Cardiac septum (tissue), 1 donor: ENCODE data around the gene KCNMA1. TPM values are rescaled to one million over a fixed set of nuclear protein-coding genes. Genes with fewer than 3 reads are reported as not detected.

Experiments used
- DNase-seq: peaks from one replicate; pipeline ENCODE4 v3.0.0-alpha.2; 2020; ENCODE audit warnings: low spot score
- intact Hi-C: fragments of 100-400 bp; cut with DNase I; formaldehyde crosslinking; loops from one replicate; pipeline ENCODE4 v1.14.0; 2022
- total RNA-seq: library from RNA; stranded (reverse); fragmentation: NEBNext Ultra II Directional; extraction: Animal tissue kit (Norgen Biotek cat#: 25700); gene quantifications from one replicate; pipeline ENCODE4 v1.2.1, GENCODE V29; 2021
- donor health status: DM: no; HTN: no; CAD: no.

Gene KCNMA1
- total RNA-seq, 1 donor from 2014 or later = 2.0 TPM

DNA sequence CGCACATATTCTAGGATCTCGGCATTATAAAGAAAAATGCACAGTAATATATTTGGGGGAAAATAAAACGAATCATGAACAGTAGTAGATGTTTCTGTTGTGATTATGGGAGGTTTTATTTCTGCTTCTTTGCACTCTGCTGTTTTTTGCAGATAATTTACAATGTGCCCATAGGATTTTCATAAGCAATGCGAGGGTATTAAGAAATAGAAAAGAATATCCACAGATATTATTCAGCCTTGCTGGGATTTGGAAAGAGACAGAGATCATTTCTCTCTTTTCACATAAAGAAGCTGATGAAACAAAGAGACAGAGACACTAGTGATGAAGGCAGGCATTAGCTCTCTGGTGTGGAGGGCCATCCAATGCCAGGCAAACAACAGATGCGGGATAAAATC, 158.6 kb downstream of the KCNMA1 start:
- no peak for DNase-seq
- intact Hi-C loops = no loop called here

DNA sequence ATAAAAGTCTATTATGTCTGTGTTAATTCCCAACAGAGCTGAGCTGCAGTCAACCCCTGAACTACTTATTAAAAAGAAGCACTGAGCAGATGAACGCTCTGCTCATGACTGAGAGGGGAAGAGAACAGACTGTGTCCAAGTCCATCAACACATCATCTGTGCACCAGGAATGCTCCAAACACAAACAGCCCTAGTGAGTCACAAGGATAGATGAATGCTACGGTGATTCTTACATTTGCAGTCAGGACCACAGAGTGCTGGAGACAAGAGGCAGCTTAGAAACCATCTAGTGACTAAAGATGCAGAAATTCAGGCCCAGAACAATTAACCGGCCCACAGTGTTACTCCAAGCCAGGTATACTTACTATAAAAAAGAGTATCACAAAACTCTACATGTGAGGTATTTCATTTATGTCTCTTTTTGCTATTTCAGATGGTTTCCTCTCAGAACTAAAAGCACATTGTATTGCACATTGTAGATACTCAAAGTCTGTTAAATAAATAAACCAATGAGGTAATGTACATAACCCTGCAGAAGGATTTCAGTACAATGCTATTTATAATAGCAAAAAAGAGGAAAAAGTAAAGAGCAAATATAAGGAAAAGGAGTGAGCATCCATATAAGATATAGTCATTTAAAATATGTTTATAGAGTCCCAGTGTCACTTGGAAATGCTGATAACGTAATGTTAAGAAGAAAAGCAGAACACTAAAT, 159.2 kb downstream of the KCNMA1 start:
- intact Hi-C loops = no loop called here
- no peak for DNase-seq

DNA sequence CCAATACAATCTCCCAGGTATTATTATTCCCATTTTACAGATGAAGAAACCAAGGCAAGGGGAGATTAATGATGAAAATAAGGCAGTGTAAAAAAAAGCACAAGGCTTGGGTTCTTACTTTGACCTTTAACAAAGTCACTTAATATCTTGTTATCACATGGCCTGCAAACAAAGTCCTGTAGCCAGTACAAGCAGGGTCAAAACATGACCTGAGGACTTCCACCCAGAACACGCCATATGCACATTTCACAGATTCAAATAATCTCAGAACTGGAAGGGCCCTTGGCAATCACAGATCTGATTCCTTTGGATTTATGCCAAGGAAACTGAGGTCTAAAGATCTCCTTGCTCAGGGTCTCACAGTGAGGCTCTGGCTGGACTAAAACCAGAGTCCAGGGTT, 162.1 kb downstream of the KCNMA1 start:
- no peak for DNase-seq
- intact Hi-C loops = no loop called here

DNA sequence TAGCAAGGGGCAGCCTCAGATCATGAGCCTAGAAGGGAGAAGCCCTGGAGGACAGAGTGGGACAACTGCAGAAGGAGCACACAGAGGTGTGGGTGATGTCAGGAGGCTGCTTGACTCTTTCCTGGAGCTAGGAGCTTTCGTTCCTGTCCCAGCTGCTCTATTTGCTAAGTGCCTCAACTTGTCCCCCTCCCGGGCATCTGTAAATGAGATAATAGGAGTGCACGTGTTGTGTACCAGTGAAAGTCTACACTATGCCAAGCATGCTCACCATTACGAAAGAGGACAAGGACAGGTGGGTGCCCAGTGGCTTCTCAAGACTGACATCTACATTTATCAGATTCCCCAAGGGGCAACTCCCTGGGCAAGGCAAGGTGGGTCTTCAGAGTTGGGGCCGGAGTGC, 162.7 kb downstream of the KCNMA1 start:
- DNase-seq = no peak
- intact Hi-C loops = no loop called here

DNA sequence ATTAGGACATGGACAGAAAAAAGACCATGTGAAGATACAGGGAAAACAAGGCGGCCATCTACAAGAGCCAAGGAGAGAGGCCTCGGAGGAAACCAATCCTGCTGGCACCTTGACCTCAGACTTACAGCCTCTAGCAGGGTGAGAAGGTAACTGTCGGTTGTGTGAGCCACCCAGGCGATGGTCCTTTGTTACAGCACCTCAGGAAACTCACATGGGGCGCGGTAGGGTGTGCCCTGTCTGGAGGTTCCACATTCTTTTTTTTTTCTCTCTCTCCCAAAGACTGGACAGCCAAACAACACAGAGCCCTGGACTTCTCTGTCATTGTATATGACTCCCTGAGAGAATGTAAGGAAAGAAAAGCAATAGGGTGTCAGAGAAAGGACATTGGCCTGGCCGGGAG, 163.2 kb downstream of the KCNMA1 start:
- DNase-seq = no peak
- intact Hi-C loops = no loop called here

DNA sequence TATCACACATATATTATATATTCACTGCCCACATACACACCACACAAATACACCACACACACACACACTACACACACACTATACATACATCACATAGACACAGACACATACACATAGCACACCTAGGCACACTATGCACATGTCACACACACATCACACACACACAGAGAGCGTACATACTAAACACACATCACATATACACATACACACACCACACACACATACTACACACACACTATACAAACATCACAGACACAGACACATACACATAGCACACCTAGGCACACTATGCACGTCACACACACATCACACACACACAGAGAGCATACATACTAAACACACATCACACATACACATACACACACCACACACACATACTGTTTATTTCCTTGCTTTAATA, 165.5 kb downstream of the KCNMA1 start:
- DNase-seq = no peak
- intact Hi-C loops = no loop called here

DNA sequence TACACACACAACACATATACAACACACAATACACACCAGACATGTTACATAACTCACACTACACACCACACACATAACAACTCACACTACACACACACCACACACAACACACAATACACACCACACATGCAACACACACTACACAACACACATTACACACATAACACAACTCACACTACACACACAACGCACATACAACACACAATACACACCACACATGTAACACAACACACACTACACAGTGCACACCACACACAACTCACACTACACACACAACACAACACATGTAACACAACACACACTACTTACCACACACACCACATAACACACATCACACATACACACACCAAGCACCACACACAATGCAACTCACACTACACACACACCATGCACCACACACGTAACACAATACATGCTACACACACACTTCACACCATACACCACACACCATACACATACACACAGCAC, 166.5 kb downstream of the KCNMA1 start:
- DNase-seq = no peak
- intact Hi-C loops = no loop called here

DNA sequence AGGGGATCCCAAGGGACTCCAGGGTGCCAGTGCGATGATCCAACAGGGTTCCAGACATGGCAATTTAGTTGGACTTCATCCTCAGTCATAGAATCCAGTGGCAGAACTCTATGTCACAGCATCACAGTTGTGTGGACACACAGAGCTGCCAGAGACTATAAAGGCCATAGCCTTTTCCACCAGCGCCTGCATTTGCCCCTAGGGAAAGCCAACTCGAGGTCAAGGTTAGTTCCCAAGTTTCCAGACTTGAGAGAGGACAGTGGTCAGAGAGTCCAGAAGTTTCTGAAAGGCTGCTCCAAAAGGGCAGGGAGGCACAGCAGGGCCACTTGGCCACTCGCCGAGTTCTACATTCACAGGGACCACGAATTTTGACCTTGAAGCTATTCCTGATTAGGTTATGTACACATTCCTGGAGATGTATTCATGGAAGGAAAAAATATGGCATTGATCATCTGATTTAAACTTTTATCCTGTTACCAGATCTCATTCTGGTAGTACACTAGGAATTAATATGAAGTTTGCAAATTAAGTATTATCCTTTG, 170.1 kb downstream of the KCNMA1 start:
- DNase-seq = no peak
- intact Hi-C loops = no loop called here

DNA sequence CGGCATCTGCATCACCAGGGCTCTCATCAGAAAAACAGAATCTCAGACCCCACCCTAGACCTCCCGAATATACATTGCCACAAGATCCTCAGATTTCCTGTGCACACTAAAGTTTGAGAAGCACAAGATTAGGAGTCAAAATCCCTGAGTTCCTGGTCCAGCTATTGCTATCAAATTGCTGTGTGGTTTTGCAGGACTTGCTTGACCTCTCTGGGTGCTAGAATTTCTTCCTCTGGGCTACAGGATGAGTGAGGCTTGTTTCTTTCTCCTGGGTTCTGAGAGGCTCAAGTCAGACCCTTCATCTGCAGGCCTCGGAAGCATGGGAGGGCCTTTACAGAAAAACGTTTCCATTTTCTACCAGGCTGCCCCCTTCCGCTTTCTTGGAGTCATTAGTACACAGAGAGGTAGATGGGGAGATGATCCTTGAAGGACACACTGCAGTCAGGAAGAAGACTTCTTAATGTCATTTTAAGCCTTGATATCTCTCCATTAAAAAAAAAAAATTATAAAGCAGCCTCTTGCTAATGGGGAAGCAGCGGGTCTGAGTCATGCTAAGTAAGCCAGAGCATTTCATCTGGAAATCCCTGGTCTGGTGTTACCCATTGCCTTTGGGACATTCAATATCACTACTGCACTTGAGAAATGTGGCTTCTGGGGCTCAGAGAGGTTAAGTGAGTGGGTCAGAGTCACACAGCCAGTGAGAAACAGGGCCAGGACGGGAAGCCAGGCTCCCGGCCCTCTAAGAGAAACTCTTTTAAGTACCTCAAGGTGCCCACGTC, 173.5 kb downstream of the KCNMA1 start:
- intact Hi-C loops = no loop called here
- DNase-seq = no peak

DNA sequence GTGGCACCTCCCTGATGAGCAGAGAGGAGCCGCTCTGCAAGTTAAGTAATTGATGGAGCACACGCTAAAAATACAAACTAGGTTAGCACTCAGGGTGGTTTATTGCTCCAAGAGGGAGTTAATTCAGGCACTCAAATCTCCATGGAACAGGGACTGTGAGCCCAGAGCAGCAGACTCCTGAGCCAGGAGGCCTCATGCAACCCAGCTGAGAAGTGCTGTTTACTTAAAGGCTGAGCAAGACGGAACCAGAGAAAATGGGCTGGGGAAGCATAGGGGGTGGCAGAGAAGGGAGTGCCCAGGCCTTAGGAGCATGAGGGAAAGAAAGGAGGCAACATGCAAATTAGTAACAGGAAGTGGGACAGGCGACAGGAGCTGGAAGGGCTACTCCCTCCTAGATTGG, 174.1 kb downstream of the KCNMA1 start:
- DNase-seq = no peak
- intact Hi-C loops = no loop called here

DNA sequence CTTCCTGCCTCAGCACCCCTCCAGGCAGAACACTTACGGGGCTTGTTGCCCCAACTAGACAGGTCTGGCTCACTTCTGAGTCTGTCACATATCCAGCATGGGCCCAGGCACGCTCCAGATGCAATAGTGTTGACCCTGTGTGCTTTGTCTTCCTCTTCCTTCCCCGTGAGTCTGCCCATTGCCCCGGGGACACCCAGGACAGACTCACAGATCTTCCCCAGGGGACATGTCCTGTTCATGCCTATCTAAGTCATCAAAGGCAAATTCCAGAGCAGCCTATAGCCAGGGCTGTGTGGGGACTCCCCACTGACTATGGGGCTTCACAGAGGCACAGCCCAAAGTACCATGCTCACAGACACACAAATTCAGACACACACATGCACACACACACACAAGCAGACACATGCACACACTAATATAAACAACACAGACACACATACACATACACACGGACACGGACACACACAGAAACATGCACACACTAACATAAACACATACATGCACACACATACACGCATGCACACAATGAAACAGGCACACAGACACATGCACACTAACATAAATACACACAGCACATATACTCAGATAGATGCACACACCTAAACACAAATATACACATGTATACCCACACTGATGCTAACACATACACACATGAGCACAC, 175.8 kb downstream of the KCNMA1 start:
- no peak for DNase-seq
- intact Hi-C loops = no loop called here

DNA sequence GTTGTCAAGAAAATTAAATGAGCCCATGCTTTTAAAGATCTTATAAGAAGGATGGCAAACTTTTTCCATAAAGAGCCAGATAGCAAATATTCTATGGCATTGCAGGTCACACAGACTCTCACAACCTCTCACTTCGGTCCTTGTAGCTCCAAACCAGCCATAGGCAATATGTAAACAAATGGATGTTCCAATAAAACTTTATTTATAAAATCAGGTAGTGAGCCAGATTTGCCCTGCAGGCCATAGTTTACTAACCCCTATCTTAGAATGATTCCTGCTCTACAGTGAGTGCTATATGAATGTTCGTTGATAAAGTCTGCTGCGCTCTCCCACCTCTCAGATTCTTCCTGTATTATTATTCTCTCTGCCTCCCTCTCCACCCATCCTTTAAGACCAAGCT, 177.7 kb downstream of the KCNMA1 start:
- intact Hi-C loops = no loop called here
- DNase-seq = no peak

DNA sequence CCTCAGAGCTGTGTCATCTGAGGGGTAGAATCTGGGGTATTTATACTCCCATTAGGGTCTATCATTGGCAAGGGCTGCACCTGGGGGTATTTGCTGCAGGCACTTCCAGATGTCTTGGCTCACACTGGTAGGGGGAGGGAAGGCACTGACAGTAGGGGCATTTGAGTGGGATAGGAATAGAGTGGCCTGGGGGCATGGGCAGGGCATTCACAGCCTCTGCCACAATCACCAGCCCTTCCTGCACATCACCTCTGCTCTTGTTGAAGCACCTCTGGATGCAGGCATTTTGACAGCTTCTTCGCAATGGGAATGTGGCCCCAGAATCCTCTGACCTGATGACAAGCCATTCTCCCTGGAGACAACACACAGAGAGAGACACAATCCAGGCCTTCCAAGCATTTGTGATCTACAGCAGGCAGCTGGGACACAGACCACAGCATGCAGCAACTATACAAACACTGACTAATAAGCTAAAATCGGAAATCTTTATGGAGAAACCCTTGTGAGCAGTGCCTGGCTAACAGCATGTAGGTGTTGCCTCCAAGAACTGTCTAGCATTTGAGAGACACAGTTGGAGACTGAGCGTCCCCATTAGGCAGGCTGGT, 178.5 kb downstream of the KCNMA1 start:
- intact Hi-C loops = no loop called here
- DNase-seq = no peak

DNA sequence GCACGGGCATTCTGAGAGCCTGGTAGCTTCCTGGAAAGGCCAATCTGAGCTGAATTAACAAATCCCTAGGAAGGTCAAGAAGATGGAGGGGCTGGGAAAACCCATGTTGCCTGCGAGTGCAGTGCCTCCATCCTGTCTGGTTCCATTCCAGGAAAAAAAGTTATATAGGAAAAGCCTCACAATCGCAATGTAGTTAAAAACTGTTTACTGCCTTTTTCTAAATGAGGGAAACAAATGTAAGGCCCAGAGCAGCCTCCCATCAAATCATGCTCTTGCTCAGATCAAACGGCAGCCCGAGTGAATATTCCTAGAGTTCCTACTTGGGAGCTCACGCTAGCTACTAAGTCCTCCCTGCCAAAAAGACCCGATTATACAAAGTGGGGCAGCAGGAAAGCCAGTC, 179.9 kb downstream of the KCNMA1 start:
- intact Hi-C loops = no loop called here
- no peak for DNase-seq

DNA sequence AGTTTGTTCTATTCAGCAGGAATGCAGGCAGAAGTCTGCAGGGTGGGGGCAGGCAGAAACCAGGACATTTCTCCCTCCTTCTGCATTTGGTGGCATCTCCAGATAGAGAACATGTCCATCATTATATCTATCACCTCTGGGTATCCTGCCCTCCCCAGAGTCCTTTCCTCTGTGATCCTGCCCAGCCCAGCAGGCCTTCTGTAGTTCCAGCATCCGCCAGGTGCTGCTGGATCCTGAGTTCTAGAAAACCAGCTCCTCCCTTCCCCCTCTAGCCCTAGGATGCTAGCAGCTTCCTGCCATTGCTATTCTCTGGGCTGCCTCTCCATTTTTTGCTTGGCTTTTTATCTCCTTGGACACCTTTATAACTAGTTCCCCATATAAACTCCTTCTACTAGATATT, 180.3 kb downstream of the KCNMA1 start:
- no peak for DNase-seq
- intact Hi-C loops = no loop called here

DNA sequence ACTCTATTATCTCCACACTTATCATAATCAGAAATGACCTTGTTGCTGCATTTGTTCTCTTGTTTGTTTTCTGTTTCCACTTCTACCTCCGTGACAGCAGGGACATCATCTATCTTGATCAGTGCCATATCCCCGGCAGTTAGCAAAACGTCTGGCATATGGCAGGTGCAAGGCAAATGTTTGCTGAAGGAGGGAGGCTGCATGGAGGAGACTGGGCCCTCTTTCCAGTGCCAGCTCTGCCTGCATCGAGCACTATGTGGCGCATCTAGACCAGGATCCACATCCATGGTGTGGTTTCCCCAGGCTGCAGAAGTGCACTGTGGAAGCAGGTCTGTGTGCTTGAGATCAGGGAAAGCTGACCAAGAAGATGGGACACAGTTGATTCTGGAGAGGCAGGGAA, 181.2 kb downstream of the KCNMA1 start:
- intact Hi-C loops = no loop called here

DNA sequence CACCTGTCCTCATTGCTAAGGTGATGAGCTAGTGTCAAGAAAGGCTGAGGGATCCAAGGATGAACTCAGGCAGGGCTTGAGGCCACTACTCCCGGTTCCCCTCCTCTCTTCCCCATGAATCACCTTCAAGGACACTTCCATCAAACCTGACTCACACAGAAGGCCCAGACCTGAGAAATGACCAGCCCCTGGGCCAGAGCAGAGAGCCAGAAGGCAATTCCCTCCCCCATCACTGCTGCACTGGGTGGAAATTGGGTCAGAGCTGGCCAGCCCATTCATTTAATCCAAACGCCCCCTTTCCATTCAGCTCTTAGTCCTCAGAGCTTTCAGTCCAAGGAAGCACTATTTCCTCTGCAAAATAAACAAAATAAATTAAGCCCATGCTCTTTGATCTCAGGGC, 182.0 kb downstream of the KCNMA1 start:
- intact Hi-C loops = no loop called here
- DNase-seq = no peak

More for the DNA sequence above, 181.2 kb downstream of the KCNMA1 start:
- no peak for DNase-seq

DNA sequence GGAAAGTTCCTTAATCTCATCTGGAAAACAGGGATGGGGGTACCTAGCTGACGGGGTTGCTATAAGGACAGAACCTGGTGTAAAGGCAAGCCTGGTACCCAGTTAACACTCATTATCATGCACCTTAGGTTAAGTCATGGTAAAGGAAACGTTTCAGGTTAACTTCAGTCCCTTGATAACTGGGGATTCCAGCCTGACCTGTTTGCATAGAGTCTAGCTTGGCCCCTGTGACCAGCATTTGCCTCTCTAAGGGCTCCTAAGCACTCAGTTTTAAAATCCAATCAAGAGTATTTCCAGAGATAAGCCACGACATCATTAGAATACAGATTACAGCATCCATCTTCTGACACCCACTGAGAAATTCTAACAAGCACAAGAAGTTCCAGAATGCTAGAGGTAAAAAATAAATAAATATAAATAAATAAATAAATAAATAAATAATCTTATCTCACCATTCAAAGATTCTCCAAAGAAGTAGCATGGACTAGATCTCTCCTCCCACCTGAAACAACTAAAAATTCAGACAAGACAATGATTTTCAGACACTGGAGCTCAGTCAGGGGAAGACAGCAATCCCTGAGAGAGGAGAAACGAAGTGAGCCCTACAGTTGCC, 184.6 kb downstream of the KCNMA1 start:
- intact Hi-C loops = no loop called here
- DNase-seq = no peak

DNA sequence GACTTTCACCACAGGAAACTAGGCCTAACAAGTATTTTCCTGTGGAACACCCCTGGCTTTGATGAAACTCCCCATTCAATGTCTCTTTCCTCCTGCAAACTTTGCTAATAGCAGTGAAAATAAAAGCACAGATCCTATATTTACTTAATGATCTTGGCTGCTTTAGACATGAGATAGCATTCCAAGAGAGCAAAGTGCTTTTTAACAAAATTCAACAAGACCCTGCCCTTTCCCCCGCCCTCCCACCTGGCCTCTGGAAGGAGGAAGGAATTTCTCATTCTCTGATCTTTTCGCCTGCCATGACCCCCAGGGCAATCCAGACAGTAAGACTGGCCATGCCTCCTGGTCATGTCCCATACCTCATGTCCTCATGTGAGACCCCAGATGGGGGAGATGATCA, 185.7 kb downstream of the KCNMA1 start:
- DNase-seq = no peak
- intact Hi-C loops = no loop called here

DNA sequence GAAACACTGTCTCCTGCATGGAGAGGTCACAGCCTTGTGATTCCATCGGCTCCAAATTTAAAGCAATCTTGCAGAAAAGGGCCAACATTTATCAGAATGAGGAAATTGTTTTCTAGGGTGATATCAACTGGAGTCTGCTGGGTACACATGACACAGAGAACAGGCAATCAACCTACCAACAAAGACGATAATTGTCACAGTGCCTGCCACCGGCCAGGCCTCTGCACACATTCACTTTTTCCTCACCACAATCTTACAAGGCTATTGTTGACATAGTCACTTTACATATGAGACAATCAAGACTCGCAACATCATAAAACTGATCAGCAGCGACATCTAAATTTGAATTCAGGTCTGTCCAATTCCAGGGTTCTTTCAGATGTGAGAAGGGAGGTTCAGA, 189.4 kb downstream of the KCNMA1 start:
- no peak for DNase-seq
- intact Hi-C loops = no loop called here
